NCI-H82 (cell line): Measurements from ENCODE around the gene NDUFA1.
A peak's percentile ranks its signal among the peaks of the same experiment; 100 is the strongest.
"Not testable (repeated sequence)": the region's sequence is repeated elsewhere in the genome, so short reads cannot be mapped to it uniquely, and the experiment has no call there.

ENCODE experiments used
- DNase-seq: peaks from one replicate; lab custom pipeline; 2025; lab: John Stamatoyannopoulos, UW

The NDUFA1 gene

DNA sequence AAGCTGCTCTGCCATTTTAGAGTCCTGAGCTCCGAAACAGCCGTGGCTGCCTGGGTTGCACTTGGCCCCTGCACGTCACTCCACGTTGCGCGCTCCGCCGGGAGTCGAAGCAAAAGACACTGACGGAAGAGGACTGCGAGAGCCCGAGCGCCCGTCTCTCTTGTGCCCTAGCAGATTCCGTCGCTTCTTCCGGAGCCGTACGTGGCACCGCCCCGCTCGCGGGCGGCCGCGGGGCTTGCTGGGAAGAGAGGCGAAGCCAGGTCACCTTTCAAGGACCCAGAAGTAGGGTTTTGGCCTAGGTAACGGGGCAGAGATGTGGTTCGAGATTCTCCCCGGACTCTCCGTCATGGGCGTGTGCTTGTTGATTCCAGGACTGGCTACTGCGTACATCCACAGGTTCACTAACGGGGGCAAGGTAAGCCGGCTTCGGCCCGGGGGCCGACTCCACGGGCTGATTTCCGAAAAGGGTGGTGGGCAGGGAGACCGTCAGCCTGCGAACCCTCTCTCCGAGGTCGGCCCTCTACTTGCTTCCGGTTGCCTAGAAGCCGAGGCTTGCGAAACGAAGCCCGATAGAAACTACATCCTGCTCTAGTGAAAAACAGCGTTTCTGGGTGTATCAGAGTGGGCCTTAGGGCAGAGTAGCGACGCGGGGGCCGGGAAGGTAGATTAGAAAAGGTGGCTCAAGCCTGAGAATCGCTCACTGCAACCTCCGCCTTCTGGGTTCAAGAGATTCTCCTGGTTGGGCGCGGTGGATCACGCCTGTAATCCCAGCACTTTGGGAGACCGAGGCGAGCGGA, at the start of gene NDUFA1, which contains the start of gene RNF113A:
Gene NDUFA1 (plus strand): TSS at position 234 of the 797 bp plus-strand sequence. CDS start 80 bp downstream, at position 314.
Gene RNF113A (minus strand): TSS at position 135 of the 797 bp plus-strand sequence. CDS start 120 bp downstream, at position 15.
- peak; percentile 93 for DNase-seq

GRCh38 chrX:119824221-119824620, 47.4 kb upstream of the NDUFA1 start:
- not testable (repeated sequence) for DNase-seq

GRCh38 chrX:119826399-119826959, 45.2 kb upstream of the NDUFA1 start:
- DNase-seq: no peak

- no peak for DNase-seq
Measured at GRCh38 chrX:119828446-119828845, 43.2 kb upstream of the NDUFA1 start.

- DNase-seq: no peak
Measured at GRCh38 chrX:119833905-119834304, 37.7 kb upstream of the NDUFA1 start.

GRCh38 chrX:119852382-119853353, 19.0 kb upstream of the NDUFA1 start, which contains the start of gene UPF3B:
Gene UPF3B (minus strand): TSS chrX:119852963. CDS start chrX:119852928, 35 bp downstream.
- peak; percentile 100 for DNase-seq

DNA sequence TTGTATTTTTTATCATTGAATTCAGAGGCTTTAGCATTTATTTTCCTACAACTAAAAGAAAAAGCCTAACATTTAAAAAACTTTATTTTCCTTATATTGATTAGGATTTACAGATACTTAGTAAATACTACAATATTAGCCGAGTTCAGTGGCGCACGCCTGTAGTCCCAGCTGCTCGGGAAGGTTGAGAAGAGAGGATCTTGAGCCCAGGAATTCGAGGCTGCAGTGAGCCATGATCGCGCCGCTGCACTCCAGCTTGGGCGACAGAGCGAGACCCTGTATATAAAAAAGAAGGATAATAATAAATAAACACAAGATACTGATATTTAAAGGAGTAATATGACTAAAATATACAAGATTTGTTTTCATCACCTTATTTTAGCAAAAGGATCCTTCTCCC, 18.2 kb upstream of the NDUFA1 start:
- DNase-seq: peak; percentile 32

- peak; percentile 65 for DNase-seq
Measured at GRCh38 chrX:119870626-119871131, 953 bp upstream of the NDUFA1 start.

- DNase-seq: peak; percentile 65
Measured at GRCh38 chrX:119871245-119871598, 410 bp upstream of the NDUFA1 start.

- DNase-seq: no peak
Measured at GRCh38 chrX:119878740-119879139, 7.1 kb downstream of the NDUFA1 start.

DNA sequence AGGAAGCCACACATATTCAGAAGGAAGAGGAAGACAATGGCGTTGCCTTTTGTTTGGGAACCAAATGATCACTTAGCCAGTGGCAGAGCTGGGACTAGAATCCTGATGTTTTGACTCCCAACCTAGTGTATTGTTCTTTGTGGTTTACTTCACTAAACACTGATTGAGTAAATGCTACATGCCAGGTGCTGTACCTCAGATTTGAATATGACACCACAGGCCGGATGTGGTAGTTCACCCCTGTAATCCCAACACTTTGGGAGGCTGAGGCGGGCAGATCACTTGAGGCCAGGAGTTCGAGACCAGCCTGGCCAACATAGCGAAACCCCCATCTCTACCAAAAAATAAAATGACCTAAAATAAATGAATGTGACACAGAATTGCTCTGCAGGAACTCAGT, 8.4 kb downstream of the NDUFA1 start:
- DNase-seq: no peak

- peak; percentile 81 for DNase-seq
Measured at GRCh38 chrX:119880552-119881437, 9.2 kb downstream of the NDUFA1 start.

GRCh38 chrX:119885554-119886428, 14.2 kb downstream of the NDUFA1 start:
- DNase-seq: peak; percentile 10

GRCh38 chrX:119887721-119888425, 16.2 kb downstream of the NDUFA1 start:
- peak; percentile 88 for DNase-seq

DNA sequence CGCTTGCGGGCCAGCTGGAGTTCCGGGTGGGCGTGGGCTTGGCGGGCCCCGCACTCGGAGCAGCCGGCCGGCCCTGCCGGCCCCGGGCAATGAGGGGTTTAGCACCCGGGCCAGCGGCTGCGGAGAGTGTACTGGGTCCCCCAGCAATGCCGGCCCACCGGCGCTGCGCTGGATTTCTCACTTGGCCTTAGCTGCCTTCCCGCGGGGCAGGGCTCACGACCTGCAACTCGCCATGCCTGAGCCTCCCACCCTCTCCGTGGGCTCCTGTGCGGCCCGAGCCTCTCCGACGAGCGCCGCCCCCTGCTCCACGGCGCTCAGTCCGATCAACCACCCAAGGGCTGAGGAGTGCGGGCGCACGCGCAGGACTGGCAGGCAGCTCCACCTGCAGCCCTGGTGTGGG, 19.0 kb downstream of the NDUFA1 start:
- not testable (repeated sequence) for DNase-seq

- DNase-seq: not testable (repeated sequence)
Measured at GRCh38 chrX:119891961-119892692, 20.5 kb downstream of the NDUFA1 start.

GRCh38 chrX:119895843-119896326, 24.3 kb downstream of the NDUFA1 start, which contains the start of gene AKAP14:
Gene AKAP14 (plus strand): TSS chrX:119895893. CDS start chrX:119903224, 7,331 bp downstream.
- DNase-seq: peak; percentile 75

GRCh38 chrX:119899125-119899524, 27.5 kb downstream of the NDUFA1 start:
- no peak for DNase-seq
